ENCODE results near the gene ZFP69. TPM values are rescaled to one million over a fixed set of nuclear protein-coding genes. Genes with fewer than 3 reads are reported as not detected.

Gene ZFP69
- total RNA-seq, 2 experiments from 2014 or later, result 4.3 to 5.6 TPM

GRCh38 chr1:40451238-40451585 lies 25.9 kb upstream of the ZFP69 start:
- H3K36me3 ChIP-seq (ENCODE audit: insufficient read depth, low read length), result peaks cover 41% of the 10 kb centered on the region
- TF ChIP-seq, protein P1, sequence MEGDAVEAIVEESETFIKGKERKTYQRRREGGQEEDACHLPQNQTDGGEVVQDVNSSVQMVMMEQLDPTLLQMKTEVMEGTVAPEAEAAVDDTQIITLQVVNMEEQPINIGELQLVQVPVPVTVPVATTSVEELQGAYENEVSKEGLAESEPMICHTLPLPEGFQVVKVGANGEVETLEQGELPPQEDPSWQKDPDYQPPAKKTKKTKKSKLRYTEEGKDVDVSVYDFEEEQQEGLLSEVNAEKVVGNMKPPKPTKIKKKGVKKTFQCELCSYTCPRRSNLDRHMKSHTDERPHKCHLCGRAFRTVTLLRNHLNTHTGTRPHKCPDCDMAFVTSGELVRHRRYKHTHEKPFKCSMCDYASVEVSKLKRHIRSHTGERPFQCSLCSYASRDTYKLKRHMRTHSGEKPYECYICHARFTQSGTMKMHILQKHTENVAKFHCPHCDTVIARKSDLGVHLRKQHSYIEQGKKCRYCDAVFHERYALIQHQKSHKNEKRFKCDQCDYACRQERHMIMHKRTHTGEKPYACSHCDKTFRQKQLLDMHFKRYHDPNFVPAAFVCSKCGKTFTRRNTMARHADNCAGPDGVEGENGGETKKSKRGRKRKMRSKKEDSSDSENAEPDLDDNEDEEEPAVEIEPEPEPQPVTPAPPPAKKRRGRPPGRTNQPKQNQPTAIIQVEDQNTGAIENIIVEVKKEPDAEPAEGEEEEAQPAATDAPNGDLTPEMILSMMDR (conservative IDR thresholded peaks at IDR 0.05; ENCODE audit: low read length), result no peak
- no peak for TF ChIP-seq EZH2phosphoT487 (IDR thresholded peaks at IDR 0.05; ENCODE audit: borderline replicate concordance, low read depth, low read length)
- H3K4me2 ChIP-seq (ENCODE audit: low read length), result peak overlapping the region; percentile 94
- peaks cover 19% of the 10 kb centered on the region for H3K4me1 ChIP-seq (ENCODE audit: insufficient read depth, low read length, poor library complexity, severe bottlenecking)
- peaks cover 23% of the 10 kb centered on the region; the same call in 1 of the 2 replicates for H3K79me2 ChIP-seq (ENCODE audit: insufficient read depth, low read depth, low read length)
- intact Hi-C loops (cut with micrococcal nuclease; ENCODE audit: unreplicated experiment), result no loop called here
- ChIA-PET POLR2A (interaction anchor here (0.5 to 1.7 kb wide), 9 partner anchors 15 to 742 kb away, joined by 3 to 5 read pairs (median 4); partner anchors contain the start of genes EXO5 and ZNF684), CTCF (ENCODE audit: unreplicated experiment) (interaction anchor here (0.6 kb wide), 1 partner anchor 240 kb away, joined by 3 read pairs; the partner anchor contains the start of gene NFYC)
- no peaks in the 10 kb centered on the region for H3K9me2 ChIP-seq (ENCODE audit: insufficient read depth, low read length)
- peak; percentile 61 for DNase-seq (ENCODE audit: low spot score)
- H4K20me1 ChIP-seq (ENCODE audit: insufficient read depth, low read length), result no peaks in the 10 kb centered on the region
- H2AFZ ChIP-seq (ENCODE audit: low read length), result peak overlapping the region; percentile 78; the same call in 1 of the 2 replicates
- peak overlapping the region; percentile 81 for H3K4me3 ChIP-seq (ENCODE audit: low read depth, low read length, poor library complexity, severe bottlenecking)
- no TSS peak for BruUV-seq (replicated peaks)
- peak overlapping the region; percentile 75 for H3K27ac ChIP-seq (ENCODE audit: low read depth, low read length, poor library complexity, severe bottlenecking)
- H3K9me3 ChIP-seq (ENCODE audit: low read length), result peaks cover 33% of the 10 kb centered on the region; the same call in 1 of the 2 replicates

DNA sequence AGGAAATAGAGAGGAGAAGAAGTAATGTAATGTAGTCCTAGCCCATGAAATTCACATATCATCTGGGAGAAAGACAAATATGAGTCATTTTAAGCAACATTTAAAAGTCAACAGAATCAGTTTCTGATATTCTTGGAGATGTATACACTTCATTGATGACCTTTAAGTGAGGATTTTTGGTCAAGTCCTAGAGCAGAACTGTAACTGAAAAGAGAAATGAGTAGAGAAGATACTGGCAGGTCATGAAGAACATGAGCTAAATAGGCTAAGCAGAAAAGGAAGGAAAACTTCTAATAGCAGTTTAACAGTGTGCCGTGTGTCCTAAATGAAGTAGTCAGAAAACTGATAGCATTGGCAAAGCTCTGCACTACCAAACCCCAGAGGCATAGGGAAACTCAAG lies 22.2 kb upstream of the ZFP69 start:
- Histone ChIP-seq H2AFZ (ENCODE audit: low read length) (no peak overlapping the region), H3K27ac (ENCODE audit: low read depth, low read length, poor library complexity, severe bottlenecking) (no peak overlapping the region), H3K79me2 (ENCODE audit: insufficient read depth, low read depth, low read length) (peaks cover 23% of the 10 kb centered on the region; the same call in 1 of the 2 replicates), H3K9me3 (ENCODE audit: low read length) (peaks cover 66% of the 10 kb centered on the region), H3K4me1 (ENCODE audit: insufficient read depth, low read length, poor library complexity, severe bottlenecking) (peaks cover 14% of the 10 kb centered on the region), H3K4me3 (ENCODE audit: low read depth, low read length, poor library complexity, severe bottlenecking) (no peak overlapping the region), H3K36me3 (ENCODE audit: insufficient read depth, low read length) (peaks cover 77% of the 10 kb centered on the region), H3K9me2 (ENCODE audit: insufficient read depth, low read length) (no peaks in the 10 kb centered on the region), H3K4me2 (ENCODE audit: low read length) (no peak overlapping the region), H4K20me1 (ENCODE audit: insufficient read depth, low read length) (no peaks in the 10 kb centered on the region)
- DNase-seq (ENCODE audit: low spot score), result no peak
- TF ChIP-seq, protein P1 (conservative IDR thresholded peaks at IDR 0.05; ENCODE audit: low read length), result no peak
- TF ChIP-seq EZH2phosphoT487 (IDR thresholded peaks at IDR 0.05; ENCODE audit: borderline replicate concordance, low read depth, low read length), result no peak
- no TSS peak for BruUV-seq (replicated peaks)
- intact Hi-C loops (cut with micrococcal nuclease; ENCODE audit: unreplicated experiment), result no loop called here
- POLR2A ChIA-PET, result interaction anchor here (1.0 kb wide), 1 partner anchor 78 kb away, joined by 3 read pairs; no protein-coding TSS in a partner anchor
- CTCF ChIA-PET (ENCODE audit: unreplicated experiment), result no interaction called here

- no peaks in the 10 kb centered on the region for H3K9me2 ChIP-seq (ENCODE audit: insufficient read depth, low read length)
- DNase-seq (ENCODE audit: low spot score), result peak; percentile 13
- H3K4me3 ChIP-seq (ENCODE audit: low read depth, low read length, poor library complexity, severe bottlenecking), result no peak overlapping the region
- BruUV-seq (replicated peaks), result TSS peak; percentile 31
- H3K27ac ChIP-seq (ENCODE audit: low read depth, low read length, poor library complexity, severe bottlenecking), result no peak overlapping the region
- no peaks in the 10 kb centered on the region for H3K79me2 ChIP-seq (ENCODE audit: insufficient read depth, low read depth, low read length)
- H2AFZ ChIP-seq (ENCODE audit: low read length), result no peak overlapping the region
- H3K9me3 ChIP-seq (ENCODE audit: low read length), result peaks cover 75% of the 10 kb centered on the region
- ChIA-PET POLR2A (interaction anchor here (1.0 kb wide), 1 partner anchor 20 kb away, joined by 3 read pairs; no protein-coding TSS in a partner anchor), CTCF (ENCODE audit: unreplicated experiment) (no interaction called here)
- no peak overlapping the region for H3K4me2 ChIP-seq (ENCODE audit: low read length)
- no peaks in the 10 kb centered on the region for H4K20me1 ChIP-seq (ENCODE audit: insufficient read depth, low read length)
- intact Hi-C loops (cut with micrococcal nuclease; ENCODE audit: unreplicated experiment), result no loop called here
- H3K36me3 ChIP-seq (ENCODE audit: insufficient read depth, low read length), result peaks cover 97% of the 10 kb centered on the region
- TF ChIP-seq, protein P1 (conservative IDR thresholded peaks at IDR 0.05; ENCODE audit: low read length), result no peak
- no peak for TF ChIP-seq EZH2phosphoT487 (IDR thresholded peaks at IDR 0.05; ENCODE audit: borderline replicate concordance, low read depth, low read length)
- no peaks in the 10 kb centered on the region for H3K4me1 ChIP-seq (ENCODE audit: insufficient read depth, low read length, poor library complexity, severe bottlenecking)
These were observed 14.0 kb upstream of the ZFP69 start for GRCh38 chr1:40462956-40463590.

Data from OCI-LY7 (cell line).